T-helper 17 cell (primary cell): ENCODE results near the gene ISCA1. TPM values are rescaled to one million over a fixed set of nuclear protein-coding genes. Genes with fewer than 3 reads are reported as not detected.
A peak's percentile ranks its signal among the peaks of the same experiment; 100 is the strongest.
"Not testable (repeated sequence)": the region's sequence is repeated elsewhere in the genome, so short reads cannot be mapped to it uniquely, and the experiment has no call there.

ENCODE experiments used
- ATAC-seq: fragments of 150-1000 bp; cut with Tn5 transposase; 2 replicates; pipeline ENCODE4 v1.10.0; 2021; ENCODE audit warnings: mild to moderate bottlenecking, moderate library complexity
- DNase-seq, 3 donors: peaks; one replicate each; pipeline versions ENCODE4 v3.0.0 to v3.0.0-alpha.2; 2020 to 2021
- H3K9me3 ChIP-seq: one replicate; pipeline ENCODE4 v1.7.0; 2013; ENCODE audit warnings: low read length, mild to moderate bottlenecking; ENCODE audit not compliant: control insufficient read depth, poor library complexity, severe bottlenecking
- H3K27ac Mint-ChIP-seq: one replicate; pipeline ENCODE4 v1.8.0; 2022; ENCODE audit warnings: mild to moderate bottlenecking, moderate library complexity, mixed read lengths
- H3K27me3 Mint-ChIP-seq: one replicate; pipeline ENCODE4 v1.8.0; 2022; ENCODE audit warnings: mixed read lengths
- H3K36me3 Mint-ChIP-seq: one replicate; pipeline ENCODE4 v1.8.0; 2022; ENCODE audit warnings: low read depth, mixed read lengths
- H3K4me1 Mint-ChIP-seq: one replicate; pipeline ENCODE4 v1.8.0; 2022; ENCODE audit warnings: mild to moderate bottlenecking, mixed read lengths
- H3K4me3 Mint-ChIP-seq: one replicate; pipeline ENCODE4 v1.8.0; 2022; ENCODE audit warnings: mild to moderate bottlenecking, moderate library complexity, mixed read lengths
- total RNA-seq, 4 donors: library from RNA in 2 of 4; stranded (reverse) in 2 of 4; gene quantifications; one replicate each; pipeline ENCODE4 v1.2.3 and lab custom pipeline; 2022 to 2026

Gene ISCA1
- 10 to 100 TPM; 66.9 to 87.2 TPM for total RNA-seq
- 57.2 to 58.3 reads per million in 2 donors for total RNA-seq (lab: John Stamatoyannopoulos, UW)

DNA sequence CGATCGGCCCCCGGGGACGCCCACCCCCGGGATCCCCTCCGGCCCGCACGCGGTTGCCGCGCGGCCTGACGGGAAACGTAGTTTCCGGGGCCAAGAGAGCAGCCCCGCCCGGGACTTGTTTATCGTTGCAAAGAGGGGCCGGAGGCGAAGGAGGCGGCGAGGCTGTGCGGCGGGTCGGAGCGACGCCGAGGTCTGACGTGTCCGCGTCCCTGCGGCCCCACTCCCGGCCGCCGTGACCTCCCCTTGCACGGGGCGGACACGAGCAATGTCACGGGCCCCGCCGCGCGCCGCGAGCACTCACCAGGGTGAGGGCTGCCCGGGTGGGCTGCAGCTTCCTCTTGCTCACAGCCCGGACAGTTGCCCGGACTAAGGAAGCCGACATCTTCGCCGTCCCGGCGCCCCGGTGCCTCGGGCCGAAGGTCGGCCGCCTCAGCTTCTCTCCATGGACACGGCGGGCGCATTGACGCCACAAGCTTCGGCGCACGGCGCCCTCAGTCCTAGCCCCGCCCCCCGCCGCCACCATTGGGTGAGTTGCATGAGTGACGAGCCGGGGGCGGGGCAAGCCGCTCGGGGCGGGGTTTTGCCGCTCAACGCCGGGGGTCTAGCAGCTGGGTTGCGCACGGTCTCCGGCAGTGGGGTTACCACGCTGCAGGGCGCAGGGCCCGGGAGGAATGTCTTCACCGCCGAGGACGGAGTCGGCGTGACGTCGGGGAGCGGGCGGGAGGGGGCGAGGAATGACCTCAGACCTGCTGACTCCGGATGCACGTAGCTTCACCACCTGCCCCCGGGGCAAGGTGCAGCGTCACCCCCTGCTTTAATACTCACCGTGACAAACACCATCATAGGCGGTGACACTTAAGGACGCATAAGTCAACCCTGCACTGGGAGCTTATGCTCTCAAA lies at the start of gene ISCA1:
TSS of gene ISCA1 (minus strand) at position 462 of the 902 bp plus-strand sequence. CDS start at position 382, 80 bp downstream.
- DNase-seq, result peak; percentile 99
- H3K9me3 ChIP-seq, result no peaks in the 10 kb centered on the region
- peak within 1 kb of the TSS; percentile 98 for H3K27ac Mint-ChIP-seq
- peak within 1 kb of the TSS; percentile 95 for H3K4me3 Mint-ChIP-seq
- peaks cover 37% of the 10 kb centered on the region for H3K4me1 Mint-ChIP-seq
- peak; percentile 85 for ATAC-seq
- peaks cover 2% of the 10 kb centered on the region for H3K36me3 Mint-ChIP-seq
- H3K27me3 Mint-ChIP-seq, result no peaks in the 10 kb centered on the region

- Mint-ChIP-seq H3K4me1 (no peaks in the 10 kb centered on the region), H3K27me3 (no peaks in the 10 kb centered on the region), H3K36me3 (peaks cover 11% of the 10 kb centered on the region), H3K27ac (peak overlapping the region; percentile 21), H3K4me3 (no peak overlapping the region)
- ATAC-seq (no peak), DNase-seq (no peak)
- H3K9me3 ChIP-seq, result no peaks in the 10 kb centered on the region
Measured at GRCh38 chr9:86330186-86330585, 47.8 kb upstream of the ISCA1 start.

- Mint-ChIP-seq H3K4me3 (no peak overlapping the region), H3K4me1 (no peaks in the 10 kb centered on the region), H3K27ac (peak overlapping the region; percentile 21), H3K36me3 (peaks cover 11% of the 10 kb centered on the region), H3K27me3 (no peaks in the 10 kb centered on the region)
- ATAC-seq (no peak), DNase-seq (no peak)
- no peaks in the 10 kb centered on the region for H3K9me3 ChIP-seq
Measured at GRCh38 chr9:86329649-86330048, 47.3 kb upstream of the ISCA1 start.

DNA sequence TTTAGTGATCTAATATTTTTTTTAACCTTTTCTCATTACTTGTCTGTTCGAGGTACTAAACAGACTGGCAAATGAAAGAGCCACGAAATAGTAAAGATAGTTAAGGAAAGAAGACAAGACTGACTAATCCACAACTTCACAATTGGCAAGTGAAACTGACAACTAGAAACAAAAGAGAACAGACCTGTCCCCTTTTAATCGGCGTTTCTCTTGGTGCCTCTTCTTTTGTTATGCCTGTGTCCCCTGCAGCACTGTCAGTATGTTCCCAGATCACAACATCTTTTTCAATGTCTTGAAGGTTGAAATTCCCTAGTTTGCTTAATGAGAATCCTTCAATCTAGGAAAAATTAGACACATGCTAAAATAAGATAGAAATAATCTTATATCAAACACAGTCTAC lies 45.8 kb upstream of the ISCA1 start:
- Mint-ChIP-seq H3K4me3 (no peak overlapping the region), H3K27me3 (no peaks in the 10 kb centered on the region), H3K27ac (peak overlapping the region; percentile 37), H3K36me3 (peaks cover 10% of the 10 kb centered on the region), H3K4me1 (no peaks in the 10 kb centered on the region)
- ATAC-seq (no peak), DNase-seq (no peak)
- no peaks in the 10 kb centered on the region for H3K9me3 ChIP-seq

- Mint-ChIP-seq H3K4me3 (no peak overlapping the region), H3K4me1 (peaks cover 4% of the 10 kb centered on the region), H3K36me3 (peaks cover 9% of the 10 kb centered on the region), H3K27ac (no peak overlapping the region), H3K27me3 (no peaks in the 10 kb centered on the region)
- no peaks in the 10 kb centered on the region for H3K9me3 ChIP-seq
- no peak for DNase-seq
- no peak for ATAC-seq
Measured at GRCh38 chr9:86326536-86326935, 44.2 kb upstream of the ISCA1 start.

GRCh38 chr9:86324901-86325300 lies 42.6 kb upstream of the ISCA1 start:
- H3K4me1 Mint-ChIP-seq, result peaks cover 4% of the 10 kb centered on the region
- peaks cover 9% of the 10 kb centered on the region for H3K36me3 Mint-ChIP-seq
- no peak for DNase-seq
- H3K27me3 Mint-ChIP-seq, result no peaks in the 10 kb centered on the region
- H3K27ac Mint-ChIP-seq, result no peak overlapping the region
- no peak overlapping the region for H3K4me3 Mint-ChIP-seq
- no peaks in the 10 kb centered on the region for H3K9me3 ChIP-seq
- no peak for ATAC-seq

- Mint-ChIP-seq H3K36me3 (peaks cover 7% of the 10 kb centered on the region), H3K4me3 (no peak overlapping the region), H3K4me1 (peaks cover 4% of the 10 kb centered on the region), H3K27ac (no peak overlapping the region), H3K27me3 (no peaks in the 10 kb centered on the region)
- ATAC-seq (no peak), DNase-seq (no peak)
- H3K9me3 ChIP-seq, result no peaks in the 10 kb centered on the region
Measured at GRCh38 chr9:86324308-86324707, 42.0 kb upstream of the ISCA1 start.

GRCh38 chr9:86322973-86323644 lies 40.8 kb upstream of the ISCA1 start:
- peaks cover 4% of the 10 kb centered on the region for H3K4me1 Mint-ChIP-seq
- ATAC-seq, result no peak
- peak overlapping the region; percentile 37 for H3K27ac Mint-ChIP-seq
- no peaks in the 10 kb centered on the region for H3K27me3 Mint-ChIP-seq
- no peak overlapping the region for H3K4me3 Mint-ChIP-seq
- H3K36me3 Mint-ChIP-seq, result peaks cover 7% of the 10 kb centered on the region
- no peaks in the 10 kb centered on the region for H3K9me3 ChIP-seq
- DNase-seq, result no peak

DNA sequence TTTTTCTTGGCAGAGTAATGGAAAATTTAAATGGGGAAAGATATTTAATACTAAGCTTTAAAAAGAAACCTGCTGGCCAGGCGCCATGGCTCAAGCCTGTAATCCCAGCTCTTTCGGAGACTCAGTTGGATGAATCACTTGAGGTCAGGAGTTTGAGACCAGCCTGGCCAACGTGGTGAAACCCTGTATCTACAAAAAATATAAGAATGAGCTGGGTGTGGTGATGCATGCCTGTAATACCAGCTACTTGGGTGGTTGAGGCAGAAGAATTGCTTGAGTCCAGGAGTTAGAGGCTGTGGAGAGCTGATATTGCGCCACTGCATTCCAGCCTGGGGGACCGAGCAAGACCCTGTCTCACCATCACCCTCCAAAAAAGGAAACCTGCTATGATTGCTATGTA lies 39.0 kb upstream of the ISCA1 start:
- peaks cover 4% of the 10 kb centered on the region for H3K4me1 Mint-ChIP-seq

GRCh38 chr9:86318187-86318586 lies 35.8 kb upstream of the ISCA1 start:
- Mint-ChIP-seq H3K4me3 (no peak overlapping the region), H3K27me3 (no peaks in the 10 kb centered on the region), H3K27ac (peak overlapping the region; percentile 24), H3K4me1 (peaks cover 12% of the 10 kb centered on the region), H3K36me3 (peaks cover 18% of the 10 kb centered on the region)
- DNase-seq (no peak), ATAC-seq (no peak)
- no peaks in the 10 kb centered on the region for H3K9me3 ChIP-seq

More for the DNA sequence above, 39.0 kb upstream of the ISCA1 start:
- no peaks in the 10 kb centered on the region for H3K9me3 ChIP-seq
- Mint-ChIP-seq H3K27me3 (no peaks in the 10 kb centered on the region), H3K27ac (no peak overlapping the region), H3K4me3 (no peak overlapping the region), H3K36me3 (peaks cover 7% of the 10 kb centered on the region)
- DNase-seq, result no peak
- ATAC-seq, result no peak

- H3K9me3 ChIP-seq, result no peaks in the 10 kb centered on the region
- Mint-ChIP-seq H3K4me3 (no peak overlapping the region), H3K4me1 (peaks cover 13% of the 10 kb centered on the region), H3K36me3 (peaks cover 17% of the 10 kb centered on the region), H3K27me3 (no peaks in the 10 kb centered on the region), H3K27ac (peak overlapping the region; percentile 6)
- DNase-seq (no peak), ATAC-seq (no peak)
Measured at GRCh38 chr9:86315078-86315477, 32.7 kb upstream of the ISCA1 start.

GRCh38 chr9:86312959-86313358 lies 30.6 kb upstream of the ISCA1 start:
- ATAC-seq, DNase-seq, H3K4me3 Mint-ChIP-seq, H3K9me3 ChIP-seq, H3K27me3 Mint-ChIP-seq: not testable (repeated sequence)
- Mint-ChIP-seq H3K36me3 (peaks cover 19% of the 10 kb centered on the region), H3K27ac (peak overlapping the region; percentile 6), H3K4me1 (peaks cover 13% of the 10 kb centered on the region)

GRCh38 chr9:86308687-86309086 lies 26.3 kb upstream of the ISCA1 start:
- no peaks in the 10 kb centered on the region for H3K27me3 Mint-ChIP-seq
- H3K27ac Mint-ChIP-seq, result no peak overlapping the region
- H3K4me1 Mint-ChIP-seq, result peaks cover 10% of the 10 kb centered on the region
- DNase-seq (no peak), ATAC-seq (no peak)
- peaks cover 10% of the 10 kb centered on the region for H3K36me3 Mint-ChIP-seq
- H3K4me3 Mint-ChIP-seq, result no peak overlapping the region
- H3K9me3 ChIP-seq, result no peaks in the 10 kb centered on the region
